GM18517 (cell line): ENCODE data around the gene TRPM2.
"Not testable (repeated sequence)": the region's sequence is repeated elsewhere in the genome, so short reads cannot be mapped to it uniquely, and the experiment has no call there.

ENCODE experiments used
- ATAC-seq: cut with Tn5 transposase; IDR thresholded peaks from one replicate; pipeline ENCODE4 v1.9.1; 2021; ENCODE audit warnings: mild to moderate bottlenecking, moderate library complexity; ENCODE audit not compliant: unreplicated experiment

Gene TRPM2

DNA sequence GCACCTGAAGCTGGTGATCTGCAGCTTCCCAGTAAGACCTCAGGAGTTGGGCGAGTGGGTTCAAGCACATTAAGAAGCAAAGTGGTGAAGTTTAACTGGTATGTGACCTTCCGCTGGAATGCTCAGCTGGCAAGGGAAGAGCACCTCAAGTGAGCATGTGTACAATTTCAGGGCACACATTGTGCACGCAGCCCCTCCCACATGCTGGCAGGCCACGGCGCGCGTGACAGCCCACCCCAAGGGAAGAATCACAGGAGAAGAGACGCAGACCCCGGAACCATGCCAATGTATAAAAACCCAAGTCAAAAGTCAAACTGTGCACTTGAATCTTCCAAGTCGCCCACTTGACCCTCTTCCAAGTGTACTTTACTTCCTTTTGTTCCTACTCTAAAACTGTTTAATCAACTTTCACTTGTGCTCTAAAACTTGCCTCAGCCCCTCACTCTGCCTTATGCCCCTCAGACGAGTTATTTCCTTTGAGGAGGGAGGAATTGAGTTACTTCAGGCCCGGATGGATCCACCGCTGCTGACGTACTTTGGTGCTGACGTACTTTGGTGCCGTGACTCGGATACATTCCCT is 121.9 kb downstream of the TRPM2 start:
- ATAC-seq: no peak

DNA sequence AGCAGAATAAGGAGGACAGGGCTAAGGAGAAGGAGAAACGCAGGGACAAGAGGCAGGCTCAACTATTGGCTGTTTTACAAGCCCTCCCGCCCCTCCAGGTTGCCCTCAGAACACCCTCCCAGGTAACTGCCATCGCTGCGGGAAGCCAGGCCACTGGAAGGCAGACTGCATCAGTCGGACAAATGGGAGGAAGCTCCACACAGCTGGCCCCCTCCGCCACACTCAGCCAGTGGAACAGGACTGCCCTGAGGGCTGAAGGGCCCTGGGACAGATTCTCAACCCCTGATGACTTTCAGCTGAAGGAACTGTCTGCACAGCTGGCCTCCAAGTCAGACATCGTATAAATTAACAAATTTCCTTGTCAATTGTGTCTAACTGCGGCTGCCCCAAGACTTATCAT is 123.7 kb downstream of the TRPM2 start:
- no peak for ATAC-seq

DNA sequence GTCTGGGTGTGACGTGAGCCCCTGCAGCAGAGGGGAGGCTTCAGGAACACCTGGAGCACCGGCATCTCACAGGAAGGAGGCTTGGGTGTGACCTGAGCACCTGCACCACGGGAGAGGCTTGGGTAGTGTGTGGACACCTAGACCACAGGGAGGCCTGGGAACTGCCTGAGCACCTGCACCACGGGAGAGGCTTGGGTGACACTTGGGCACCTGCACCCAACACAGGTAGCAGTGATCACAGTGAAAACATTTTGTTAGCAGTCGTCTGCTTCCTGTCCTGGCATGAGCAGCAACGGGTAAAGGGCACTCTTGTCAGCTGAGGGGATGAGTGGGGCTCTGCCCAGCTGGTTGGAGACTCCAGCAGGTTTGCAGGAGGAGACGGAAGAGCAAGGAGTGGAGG is 124.3 kb downstream of the TRPM2 start:
- ATAC-seq: no peak

DNA sequence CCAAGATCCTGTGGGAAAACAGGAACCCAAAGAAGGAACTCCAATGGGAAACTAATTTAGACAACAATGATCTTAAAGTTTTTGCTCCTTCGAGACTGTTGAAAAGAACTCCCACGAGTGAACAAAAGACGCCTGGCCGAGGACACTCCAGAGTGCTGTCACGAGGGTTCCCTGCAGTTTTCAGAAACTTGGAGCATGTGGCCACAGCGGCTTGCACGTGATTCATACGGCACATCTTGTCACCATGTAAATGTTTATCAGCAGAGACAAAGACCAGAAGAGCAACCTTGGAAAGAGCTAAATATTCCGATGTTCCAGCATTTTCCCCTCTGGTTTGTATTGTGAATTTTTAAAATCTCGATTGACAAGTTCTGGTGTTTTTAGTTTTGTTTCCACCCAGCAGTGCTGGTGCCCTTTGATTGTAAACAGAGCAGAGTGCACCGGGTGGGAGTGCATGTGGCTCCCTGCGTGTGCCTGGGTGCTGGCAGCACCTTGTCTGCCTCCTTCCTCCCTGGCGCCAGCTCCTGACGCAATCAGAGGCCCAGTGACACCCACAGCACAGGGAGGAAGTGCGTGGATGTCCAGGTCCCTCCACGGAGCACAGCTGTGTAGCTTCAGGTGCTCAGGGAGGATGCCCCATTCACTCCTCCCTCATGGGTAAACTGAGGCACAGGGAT is 124.8 kb downstream of the TRPM2 start:
- ATAC-seq: no peak

DNA sequence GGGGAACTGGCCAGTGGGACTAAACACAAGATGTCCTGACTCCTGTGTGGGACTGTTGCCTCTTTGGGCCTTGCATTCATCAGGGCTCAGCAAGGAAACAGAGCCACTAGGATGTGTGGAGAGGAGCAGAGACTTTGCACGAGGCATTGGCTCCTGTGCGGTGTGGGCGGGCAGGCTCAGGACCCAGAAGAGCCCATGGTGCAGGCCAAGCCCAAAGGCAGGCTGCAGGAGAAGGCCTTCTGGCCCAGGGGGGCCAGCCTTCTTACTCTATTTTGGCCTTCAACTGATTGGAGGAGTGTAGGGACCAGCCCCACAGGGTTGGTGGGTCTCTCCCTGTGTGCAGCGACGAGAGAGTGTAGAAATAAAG is 125.4 kb downstream of the TRPM2 start:
- ATAC-seq: no peak

DNA sequence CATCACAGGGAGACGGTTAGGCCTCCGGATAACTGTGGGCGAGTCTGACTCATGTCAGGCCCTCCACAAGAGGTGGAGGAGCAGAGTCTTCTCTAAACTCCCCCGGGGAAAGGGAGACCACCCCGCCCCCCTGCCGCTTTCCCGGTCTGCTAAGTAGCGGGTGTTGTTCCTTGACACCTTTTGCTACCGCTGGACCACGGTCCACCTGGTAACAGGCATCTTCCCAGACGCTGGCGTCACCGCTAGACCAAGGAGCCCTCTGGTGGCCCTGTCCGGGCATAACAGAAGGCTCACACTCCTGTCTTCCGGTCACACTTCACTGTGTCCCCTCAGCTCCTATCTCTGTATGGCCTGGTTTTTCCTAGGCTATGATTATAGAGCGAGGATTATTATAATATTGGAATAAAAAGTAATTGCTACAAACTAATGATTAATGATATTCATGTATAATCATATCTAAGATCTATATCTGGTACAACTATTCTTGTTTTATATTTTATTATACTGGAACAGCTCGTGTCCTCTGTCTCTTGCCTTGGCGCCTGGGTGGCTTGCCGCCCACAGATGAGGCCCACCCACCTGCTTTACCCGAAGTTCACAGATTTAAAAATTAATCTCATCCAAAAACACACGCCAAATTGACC is 126.3 kb downstream of the TRPM2 start:
- ATAC-seq: not testable (repeated sequence)

DNA sequence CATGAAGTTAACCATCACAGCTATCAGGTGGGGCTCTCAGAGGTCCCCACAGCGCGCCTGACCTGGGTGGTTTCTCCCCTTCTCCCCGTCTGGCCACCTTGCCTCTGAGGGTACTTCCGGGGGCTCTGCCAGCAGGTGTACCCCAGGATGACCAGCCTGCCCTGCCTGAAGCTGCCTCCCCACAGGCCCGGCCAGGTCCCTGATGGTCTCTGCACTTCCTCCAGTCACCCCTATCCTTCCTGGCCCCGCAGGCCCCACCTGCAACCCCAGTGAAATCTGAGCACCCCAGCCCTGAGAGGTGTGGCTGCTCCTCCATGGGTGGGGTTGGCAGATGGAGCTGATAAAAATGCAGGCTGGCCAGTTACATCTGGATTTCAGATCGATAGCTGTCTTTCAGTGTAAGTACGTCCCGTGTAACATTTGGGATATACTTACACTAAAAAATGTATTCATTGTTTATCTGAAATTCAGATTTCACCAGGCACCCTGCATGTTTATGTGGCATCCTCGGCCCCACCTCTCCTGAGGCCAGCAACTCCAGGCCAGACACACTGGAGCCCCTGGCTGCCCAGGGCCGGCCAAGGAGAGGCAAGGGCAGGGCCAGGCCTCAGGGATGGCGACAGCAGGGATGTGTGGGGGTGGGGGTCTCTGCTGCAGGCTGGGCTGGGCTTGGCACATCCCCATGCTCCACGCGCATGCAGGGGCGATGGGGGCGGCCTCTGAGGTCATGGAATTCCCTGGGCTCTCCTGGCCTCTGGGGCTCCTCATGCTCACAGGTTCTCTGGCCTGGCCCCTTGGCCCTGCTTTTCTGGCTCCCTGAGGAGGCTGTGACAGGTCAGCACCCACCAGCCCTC is 127.0 kb downstream of the TRPM2 start:
- ATAC-seq: no peak

DNA sequence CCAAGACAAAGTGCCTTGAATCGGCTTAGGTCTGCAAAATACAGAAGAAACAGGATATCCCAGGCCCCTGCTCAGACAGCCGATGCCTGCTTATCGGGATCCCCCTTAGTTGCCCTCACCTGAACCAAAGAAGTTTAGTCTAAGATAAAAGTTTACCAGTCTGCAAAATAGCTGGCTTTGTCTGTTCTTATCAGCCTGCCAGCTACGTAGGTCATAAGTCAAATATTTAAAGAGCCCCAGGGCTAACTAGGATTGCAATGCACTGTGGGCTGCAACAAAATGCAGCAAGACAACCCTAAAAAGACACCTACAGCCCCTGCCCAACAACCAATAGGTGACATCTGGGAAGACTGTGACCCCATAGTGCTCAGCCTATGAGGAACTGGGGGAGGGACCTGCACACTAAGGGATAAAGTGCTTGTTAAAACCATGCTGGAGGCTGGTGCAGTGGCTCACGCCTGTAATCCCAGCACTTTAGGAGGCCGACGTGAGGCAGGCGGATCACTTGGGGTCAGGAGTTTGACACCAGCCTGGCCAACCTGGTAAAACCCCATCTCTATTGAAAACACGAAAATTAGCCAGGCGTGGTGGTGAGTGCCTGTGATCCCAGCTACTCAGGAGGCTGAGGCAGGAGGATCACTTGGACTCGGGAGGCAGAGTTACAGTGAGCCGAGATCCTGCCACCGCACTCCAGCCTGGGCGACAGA is 129.3 kb downstream of the TRPM2 start:
- no peak for ATAC-seq

DNA sequence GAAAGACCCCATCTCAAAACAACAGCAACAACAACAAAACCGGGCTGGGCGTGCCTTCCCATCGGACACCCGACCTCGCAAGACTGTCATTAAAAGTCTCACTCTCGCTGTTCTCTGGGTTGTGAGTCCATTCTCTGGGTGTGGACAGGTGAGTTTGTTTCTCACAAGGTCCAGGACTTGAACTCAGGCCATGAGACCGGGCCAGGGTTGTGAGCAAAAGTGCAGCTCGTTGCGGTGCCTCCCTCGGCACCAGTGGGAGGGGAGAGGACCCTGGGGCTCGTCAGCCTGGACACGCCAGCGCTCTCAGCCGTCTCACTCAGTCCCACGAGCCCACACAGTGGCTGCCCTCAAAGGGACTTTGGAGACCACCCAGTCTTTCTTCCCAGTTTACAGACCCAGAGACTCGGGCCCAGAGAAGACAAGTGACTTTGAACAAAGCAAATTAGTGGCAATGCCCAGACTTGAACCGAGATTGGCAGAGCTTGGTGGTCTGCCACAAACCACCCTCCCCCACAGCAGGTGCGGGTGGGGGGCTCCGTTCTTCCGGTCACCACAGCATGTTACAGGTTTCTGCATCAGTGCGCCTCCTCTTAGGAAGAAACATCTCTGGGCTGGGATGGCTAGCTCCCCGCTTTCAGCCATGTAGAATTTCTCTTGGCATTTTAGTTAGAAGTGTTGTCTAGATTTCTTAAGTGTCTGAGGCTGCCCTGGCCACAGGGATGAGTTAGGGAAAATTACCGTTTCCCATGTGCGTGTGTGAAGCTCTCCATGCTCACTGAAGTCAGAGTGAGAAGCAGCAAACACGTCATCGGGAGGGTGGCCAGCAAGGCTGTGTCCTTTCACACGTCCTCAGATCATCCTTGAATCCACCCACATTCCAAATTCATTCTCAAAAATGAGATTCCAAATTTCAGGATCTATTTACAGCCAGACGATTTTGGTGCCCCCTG is 130.1 kb downstream of the TRPM2 start:
- ATAC-seq: no peak

DNA sequence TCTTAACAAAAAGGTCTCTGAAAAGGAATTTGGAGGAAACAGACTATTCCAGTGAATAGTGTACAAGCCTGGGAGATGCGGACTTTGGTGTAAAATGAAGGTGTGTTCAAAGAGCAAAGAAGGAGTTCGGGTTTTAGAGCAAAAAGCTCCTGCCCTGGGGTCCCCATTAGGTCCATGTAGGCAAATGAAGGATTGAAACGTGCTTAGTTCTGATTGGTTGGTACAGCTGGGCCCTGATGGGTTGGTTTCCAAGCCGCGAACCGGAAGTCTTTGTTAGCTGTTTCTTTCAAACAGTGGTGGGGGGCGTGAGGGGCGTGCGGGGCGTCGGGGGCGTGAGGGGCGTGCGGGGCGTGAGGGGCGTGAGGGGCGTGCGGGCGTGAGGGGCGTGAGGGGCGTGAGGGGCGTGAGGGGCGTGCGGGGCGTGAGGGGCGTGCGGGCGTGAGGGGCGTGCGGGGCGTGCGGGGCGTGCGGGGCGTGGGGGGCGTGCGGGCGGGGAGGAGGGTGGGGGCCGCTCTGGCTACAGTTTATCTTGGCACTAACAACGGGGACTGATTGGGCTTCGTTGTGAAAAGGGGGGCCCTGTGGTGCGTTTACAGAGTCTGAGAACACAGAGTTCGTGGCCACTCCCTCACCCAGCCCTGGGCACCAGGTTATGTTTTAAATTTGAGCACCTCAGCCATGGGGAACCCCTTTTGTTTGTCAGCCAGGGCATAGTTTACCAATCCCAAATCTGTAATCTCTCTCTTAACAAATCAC is 131.3 kb downstream of the TRPM2 start:
- no peak for ATAC-seq

DNA sequence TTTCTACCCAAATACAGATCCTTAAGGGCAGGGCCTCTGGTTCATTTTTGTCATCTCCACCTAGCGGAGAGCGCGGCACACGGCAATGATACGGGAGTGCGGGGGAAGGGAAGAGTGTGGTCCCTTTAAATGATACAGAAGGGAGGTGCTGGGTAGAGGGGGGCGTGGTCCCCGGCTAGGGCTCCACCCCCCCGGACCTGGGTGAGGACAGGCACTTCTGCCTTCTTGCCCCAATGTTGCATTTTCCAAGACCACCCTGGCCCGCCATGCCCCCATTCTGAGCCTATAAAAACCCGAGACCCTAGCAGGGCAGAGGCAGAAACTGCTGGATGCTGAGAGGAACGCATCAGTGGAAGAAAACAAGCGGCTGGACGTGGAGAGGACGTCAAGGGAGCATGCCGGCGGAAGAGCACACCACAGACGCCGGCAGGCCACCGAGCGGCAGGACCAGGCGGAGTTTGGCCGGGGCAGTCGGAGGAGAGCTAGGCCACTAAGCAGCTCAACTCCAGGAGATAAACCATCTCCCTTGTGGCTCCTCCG is 131.9 kb downstream of the TRPM2 start:
- no peak for ATAC-seq

DNA sequence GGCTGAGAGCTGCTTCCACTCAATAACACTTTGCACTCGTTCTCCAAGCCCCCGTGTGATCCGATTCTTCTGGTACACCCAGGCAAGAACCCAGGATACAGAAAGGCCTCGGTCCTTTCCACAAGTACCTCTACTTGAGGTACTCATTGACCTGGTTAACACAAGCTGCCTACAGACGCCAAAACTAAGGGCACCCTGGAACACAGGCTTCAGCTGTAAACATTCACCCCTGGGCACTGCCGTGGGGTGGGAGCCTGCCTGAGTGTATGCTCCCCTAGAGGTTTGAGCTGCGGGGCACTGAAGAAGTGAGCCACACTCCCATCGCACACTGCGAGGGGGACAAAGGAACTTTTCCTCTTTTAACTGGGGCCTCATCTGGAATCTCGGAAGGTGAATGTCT is 132.4 kb downstream of the TRPM2 start:
- no peak for ATAC-seq

DNA sequence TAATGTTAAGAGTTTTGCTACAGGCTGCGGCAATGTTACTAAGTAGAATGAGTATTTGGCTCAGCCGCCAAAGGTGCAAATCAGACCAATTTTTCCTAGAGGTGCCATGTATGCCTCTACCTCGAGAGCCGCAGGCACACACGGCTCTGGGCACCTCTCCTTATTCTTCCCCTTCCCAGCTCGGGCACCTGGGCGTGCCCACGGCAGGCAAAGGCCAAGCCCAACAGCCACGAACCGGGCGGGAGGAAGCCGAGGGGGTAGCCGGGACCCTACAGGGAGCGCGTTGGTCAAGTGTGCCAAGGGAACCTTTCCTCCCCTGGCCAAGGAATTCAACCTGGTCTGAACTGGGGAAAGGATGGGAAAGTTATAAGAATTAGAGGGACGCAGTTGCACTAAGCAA is 132.9 kb downstream of the TRPM2 start:
- ATAC-seq: no peak

DNA sequence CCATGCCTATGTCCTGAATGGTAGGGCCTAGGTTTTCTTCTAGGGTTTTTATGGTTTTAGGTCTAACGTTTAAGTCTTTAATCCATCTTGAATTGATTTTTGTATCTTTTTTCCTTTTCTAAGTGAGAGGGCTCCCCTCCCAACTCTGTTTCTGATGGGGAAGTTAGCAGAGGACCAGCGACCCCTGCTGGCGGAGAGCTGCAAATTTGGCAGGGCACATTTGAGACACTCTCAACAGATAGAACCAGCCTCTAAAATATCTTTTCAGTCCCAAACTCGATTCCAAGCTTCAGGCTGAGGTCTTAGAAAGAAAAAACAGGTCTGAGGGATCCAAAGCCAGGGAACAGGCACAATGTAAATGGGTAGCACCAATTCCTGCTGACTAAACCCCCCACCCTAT is 134.4 kb downstream of the TRPM2 start:
- ATAC-seq: no peak

DNA sequence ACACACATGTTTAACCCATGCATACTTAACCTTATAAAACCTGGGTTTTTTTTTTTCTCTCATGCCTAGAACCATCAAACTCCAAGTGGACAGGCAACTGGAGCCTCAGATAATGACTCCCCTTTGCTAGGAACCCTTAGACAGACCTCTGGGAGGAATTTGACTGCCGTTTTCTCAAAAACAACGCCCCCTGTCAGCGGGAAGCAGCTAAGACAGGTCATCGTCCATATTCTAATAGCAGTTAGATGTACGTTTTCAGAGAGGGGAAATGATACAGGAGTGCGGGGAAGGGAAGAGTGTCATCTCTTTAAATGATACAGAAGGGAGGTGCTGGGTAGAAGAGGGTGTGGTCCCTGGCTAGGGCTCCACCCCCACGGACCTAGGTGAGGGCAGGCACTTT is 136.5 kb downstream of the TRPM2 start:
- no peak for ATAC-seq

DNA sequence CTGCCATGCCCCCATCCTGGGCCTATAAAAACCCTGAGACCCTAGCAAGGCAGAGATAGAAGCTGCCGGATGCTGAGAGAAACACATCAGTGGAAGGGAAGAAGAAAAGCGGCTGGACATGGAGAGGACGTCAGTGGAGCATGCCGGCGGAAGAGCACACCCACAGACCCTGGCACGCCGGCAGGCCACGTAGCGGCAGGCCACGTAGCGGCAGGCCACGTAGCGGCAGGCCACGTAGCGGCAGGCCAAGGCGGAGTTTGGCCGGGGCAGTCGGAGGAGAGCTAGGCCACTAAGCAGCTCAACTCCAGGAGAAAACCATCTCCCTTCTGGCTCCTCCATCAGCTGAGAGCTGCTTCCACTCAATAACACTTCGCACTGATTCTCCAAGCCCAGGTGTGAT is 137.0 kb downstream of the TRPM2 start:
- no peak for ATAC-seq

DNA sequence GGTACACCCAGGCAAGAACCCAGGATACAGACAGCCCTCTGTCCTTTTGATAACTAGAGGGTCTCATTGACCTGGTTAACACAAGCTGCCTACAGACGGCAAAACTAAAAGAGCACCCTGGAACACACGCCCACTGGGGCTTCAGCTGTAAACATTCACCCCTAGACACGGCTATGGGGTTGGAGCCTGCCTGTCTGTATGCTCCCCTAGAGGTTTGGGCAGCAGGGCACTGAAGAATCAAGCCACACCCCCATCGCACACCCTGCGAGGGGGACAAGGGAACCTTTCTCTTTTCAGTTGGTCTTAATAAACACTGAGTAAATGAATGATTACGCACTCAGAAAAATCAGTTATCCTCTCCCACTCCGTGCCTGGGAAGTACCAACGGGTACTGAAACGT is 137.4 kb downstream of the TRPM2 start:
- no peak for ATAC-seq
